Ishikawa (cell line): ENCODE data around the gene FAM131A.

Experiments
- CREB1 ChIP-seq: IDR thresholded peaks from 2 replicates; pipeline ENCODE4 v1.6.1; 2012; ENCODE audit warnings: low read depth
- MAX ChIP-seq: IDR thresholded peaks from 2 replicates; pipeline ENCODE4 v1.6.1; 2012
- TAF1 ChIP-seq: IDR thresholded peaks from 2 replicates; pipeline ENCODE4 v1.6.1; 2012; ENCODE audit warnings: low read depth, mild to moderate bottlenecking
- ZBTB7A ChIP-seq: IDR thresholded peaks from 2 replicates; pipeline ENCODE4 v1.6.1; 2012; ENCODE audit warnings: low read depth

DNA sequence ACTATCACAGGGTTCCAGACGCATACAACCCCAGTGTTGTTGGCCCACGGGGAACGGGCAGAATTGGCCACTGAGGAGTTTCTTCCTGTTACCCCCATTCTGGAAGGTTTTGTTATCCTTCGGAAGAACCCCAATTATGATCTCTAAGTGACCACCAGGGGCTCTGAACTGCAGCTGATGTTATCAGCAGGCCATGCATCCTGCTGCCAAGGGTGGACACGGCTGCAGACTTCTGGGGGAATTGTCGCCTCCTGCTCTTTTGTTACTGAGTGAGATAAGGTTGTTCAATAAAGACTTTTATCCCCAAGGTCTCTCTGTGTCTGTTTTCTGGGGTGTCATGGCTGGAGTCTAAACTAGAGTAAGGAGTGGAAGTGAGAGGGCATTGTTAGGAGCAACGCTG lies 28.7 kb upstream of the FAM131A start:
- TF ChIP-seq TAF1 = no peak
- TF ChIP-seq MAX = no peak
- TF ChIP-seq CREB1 = no peak
- no peak for TF ChIP-seq ZBTB7A
